NCI-H1417 treated with DMSO at 0.1 percent for 48 hours (cell line): ENCODE measurements around the gene CCT8L2.
"Not testable (repeated sequence)": the region's sequence is repeated elsewhere in the genome, so short reads cannot be mapped to it uniquely, and the experiment has no call there.

Experiments used
- DNase-seq: peaks from one replicate; lab custom pipeline; 2025; lab: John Stamatoyannopoulos, UW

The CCT8L2 gene, protein sequence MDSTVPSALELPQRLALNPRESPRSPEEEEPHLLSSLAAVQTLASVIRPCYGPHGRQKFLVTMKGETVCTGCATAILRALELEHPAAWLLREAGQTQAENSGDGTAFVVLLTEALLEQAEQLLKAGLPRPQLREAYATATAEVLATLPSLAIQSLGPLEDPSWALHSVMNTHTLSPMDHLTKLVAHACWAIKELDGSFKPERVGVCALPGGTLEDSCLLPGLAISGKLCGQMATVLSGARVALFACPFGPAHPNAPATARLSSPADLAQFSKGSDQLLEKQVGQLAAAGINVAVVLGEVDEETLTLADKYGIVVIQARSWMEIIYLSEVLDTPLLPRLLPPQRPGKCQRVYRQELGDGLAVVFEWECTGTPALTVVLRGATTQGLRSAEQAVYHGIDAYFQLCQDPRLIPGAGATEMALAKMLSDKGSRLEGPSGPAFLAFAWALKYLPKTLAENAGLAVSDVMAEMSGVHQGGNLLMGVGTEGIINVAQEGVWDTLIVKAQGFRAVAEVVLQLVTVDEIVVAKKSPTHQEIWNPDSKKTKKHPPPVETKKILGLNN

DNA sequence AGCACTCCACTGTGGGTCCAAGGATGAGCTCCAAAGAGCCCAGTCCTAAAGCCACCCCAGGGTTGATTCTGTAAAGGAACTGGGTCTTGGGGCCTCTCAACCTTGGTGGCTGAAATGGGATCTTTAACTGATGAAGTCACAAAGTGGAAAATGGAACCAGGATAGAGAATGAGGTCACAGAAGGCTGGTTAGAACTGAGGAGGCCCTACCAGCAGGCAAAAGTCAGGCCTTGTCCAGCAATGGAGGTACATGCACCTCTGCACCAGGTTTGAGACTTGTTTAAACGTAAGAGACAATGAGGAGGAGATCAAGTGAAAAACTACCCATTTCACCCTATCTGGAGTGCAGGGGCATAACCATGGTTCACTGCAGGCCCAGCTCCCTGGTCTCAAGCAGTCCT, at the start of gene CCT8L2:
TSS of gene CCT8L2 (minus strand) at position 101 of the 400 bp plus-strand sequence. CDS start 260 bp downstream, outside the sequence.
- DNase-seq = not testable (repeated sequence)

DNA sequence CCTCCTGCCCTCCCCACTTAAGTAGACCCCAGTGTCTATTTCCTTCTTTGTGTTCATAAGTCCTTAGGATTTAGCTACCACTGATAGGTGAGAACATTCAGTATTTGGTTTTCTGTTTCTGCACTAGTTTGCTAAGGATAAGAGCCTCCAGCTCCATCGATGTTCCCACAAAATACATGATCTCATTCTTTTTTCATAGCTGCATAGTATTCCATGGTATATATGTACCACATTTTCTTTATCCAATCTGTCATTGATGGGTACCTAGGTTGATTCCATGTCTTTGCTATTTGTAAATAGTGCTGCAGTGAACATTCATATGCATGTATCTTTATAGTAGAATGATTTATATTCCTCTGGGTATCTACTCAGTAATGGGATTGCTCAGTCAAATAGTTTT, 42.8 kb upstream of the CCT8L2 start:
- not testable (repeated sequence) for DNase-seq

DNA sequence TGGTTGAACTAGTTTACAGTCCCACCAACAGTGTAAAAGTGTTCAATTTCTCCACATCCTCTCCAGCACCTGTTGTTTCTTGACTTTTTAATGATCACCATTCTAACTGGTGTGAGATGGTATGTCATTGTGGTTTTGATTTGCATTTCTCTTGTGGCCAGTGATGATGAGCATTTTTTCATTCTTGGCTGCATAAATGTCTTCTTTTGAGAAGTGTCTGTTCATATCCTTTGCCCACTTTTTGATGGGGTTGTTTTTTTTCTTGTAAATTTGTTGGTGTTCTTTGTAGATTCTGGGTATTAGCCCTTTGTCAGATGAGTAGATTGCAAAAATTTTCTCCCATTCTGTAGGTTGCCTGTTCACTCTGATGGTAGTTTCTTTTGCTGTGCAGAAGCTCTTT, 41.5 kb upstream of the CCT8L2 start:
- not testable (repeated sequence) for DNase-seq

DNA sequence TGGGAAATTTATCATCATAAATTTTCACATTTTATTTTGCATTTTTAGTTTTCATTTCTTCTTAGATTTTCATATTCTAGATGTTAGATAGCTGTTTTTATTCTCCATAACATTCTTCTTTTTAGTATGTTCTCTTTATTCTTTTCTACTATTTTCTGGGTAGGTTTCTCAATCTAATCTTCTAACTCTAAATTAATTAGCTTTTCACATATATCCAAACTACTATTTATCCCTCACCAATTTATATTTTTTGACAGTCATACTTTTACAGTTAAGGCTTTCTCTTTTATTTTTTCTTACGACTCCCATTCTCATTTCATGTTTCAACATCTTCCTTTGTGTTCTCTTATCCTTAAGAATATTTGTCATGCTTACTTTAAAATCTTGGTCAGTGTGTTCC, 35.9 kb upstream of the CCT8L2 start:
- DNase-seq = not testable (repeated sequence)

DNA sequence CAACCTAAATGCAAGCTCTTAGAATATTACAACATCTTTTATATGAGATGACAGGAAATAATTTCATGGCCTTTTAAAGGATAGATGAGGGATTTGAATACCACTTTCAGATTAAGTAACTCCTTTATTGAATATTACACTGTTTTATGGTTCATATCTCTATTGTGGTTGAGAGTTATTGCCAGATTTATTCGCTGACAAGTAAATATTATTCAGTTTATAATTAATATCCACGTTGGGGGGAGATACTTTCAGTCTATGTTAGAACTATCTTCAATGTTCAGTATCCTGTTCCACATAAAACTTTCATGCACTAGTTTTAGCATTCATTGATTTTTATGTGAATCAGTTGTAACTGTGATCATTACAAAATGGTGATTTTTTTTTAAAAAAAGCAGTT, 32.4 kb upstream of the CCT8L2 start:
- DNase-seq = not testable (repeated sequence)

DNA sequence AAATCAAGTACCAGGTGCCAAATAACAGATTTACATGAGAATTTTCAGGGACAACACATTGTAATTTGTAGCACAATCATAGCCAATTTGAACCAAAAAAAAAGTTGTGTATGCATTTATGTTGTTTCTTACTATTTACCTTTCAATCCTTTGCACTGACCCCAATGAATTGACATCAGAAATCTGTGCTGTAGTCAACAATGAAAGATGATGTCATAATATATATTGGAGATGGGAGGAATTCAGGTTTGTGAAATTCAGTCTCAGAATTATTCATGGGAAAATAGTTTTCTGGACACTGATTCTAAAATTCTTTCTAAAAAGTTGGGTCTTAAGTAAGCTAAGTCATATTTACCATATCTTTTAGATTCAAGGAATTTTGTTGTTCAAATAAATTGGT, 31.0 kb upstream of the CCT8L2 start:
- not testable (repeated sequence) for DNase-seq

DNA sequence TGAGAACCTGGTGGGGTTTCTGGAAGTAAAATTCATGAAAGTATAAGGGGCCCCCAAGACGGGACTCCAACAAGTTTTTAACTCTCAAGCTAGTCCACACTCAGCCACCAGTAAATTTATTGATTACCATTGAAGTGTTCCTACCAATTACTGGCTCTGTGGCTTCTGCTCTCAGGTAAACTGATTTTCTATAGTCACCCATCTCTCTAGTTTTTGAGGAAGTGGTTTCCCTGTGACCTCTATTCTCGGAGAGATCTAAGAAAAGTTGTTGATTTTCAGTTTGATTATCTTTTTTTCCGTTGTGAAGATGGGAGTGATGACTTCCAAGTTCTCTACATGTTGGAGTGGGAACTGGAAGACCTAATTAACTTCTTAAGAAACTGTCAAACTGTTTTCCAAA, 24.9 kb upstream of the CCT8L2 start:
- DNase-seq = not testable (repeated sequence)

DNA sequence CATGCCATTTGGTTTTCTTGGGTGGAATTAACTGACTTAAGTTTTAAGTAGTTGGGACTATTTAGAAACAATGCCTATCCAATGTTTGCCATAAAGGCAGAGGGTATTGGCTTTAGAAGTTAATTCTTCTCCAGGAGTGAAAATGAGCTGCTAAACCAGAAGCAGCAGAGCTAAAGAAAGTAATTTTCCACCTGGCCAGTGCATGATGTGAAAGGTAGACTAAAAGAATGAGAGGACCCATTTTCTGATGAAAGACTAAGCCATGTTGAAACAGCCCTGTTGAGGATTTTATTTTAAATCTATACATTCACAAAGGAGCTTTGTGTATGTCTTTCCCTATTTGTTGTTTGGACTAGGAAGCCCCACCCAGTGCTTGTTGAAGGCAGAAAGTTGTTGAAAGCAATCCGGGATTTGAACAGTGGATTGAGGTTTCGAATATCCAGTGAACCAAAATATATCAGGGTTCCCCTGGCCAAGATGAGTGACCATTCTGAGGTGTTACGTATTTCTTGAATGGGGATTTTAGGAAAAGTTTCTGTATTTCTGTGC, 23.9 kb upstream of the CCT8L2 start:
- DNase-seq = not testable (repeated sequence)

DNA sequence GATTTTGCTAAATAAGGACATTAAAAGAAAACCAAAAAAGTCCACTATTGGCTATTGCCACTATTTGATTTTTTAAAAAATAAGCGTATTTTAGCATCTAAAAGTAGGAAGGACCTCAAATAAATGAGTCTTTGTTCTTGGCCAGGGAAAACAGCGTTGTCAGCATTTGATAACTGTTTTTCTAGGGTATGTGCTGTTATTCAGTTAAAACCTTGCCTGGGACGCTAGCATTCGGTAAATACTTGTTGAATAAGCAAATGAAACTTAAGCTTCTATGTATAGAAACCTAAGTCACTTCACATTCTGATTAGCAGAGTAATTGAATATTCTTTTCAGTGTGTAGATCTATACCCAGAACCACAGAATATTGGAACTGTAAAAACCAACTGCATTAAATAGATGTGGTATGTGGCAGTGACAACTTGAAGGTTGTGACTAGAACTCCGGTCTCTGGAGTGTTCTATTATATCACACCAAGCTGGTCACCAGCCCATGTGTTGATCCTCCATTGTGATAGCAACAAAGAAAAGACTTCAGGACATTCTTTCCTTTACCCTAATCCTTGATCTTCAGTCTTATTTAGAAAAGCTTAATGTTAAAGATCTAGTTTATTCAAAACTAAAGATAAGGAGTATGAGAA, 23.1 kb upstream of the CCT8L2 start:
- DNase-seq = not testable (repeated sequence)

DNA sequence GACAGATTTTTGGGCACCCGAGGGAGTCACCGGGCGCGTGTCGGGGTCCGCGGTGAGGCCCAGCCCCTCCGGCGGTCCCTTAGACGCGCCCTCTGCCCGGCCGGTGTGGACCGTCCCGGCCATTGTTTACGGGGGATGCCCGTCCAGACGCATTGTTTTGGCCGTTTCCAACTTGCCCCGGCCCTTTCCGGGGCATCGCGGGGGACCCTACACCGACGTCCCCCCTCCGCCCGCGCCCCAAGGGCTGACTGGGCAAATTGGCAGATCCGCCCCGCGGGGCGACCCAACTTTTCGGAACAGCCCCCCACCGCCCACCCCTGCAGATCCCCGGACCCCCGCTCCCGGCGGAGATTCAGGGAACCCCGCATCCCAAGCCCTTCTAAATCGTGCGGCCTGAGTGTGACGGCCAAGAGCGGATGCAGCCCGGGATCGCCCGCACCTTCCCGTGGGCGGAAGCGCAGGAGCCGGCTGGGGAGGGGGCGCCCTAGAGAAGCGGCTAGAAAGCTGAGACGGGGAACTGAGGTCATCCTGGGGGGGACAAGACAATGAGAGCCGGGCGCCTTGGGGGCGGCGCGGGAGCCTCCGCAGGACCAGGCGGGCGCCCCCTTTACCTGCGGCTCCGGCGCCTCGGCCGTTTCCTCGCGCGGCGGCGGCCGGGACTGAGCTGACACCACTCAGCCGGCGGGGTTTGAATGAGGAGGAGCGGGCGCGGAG, 17.1 kb upstream of the CCT8L2 start:
- no peak for DNase-seq

DNA sequence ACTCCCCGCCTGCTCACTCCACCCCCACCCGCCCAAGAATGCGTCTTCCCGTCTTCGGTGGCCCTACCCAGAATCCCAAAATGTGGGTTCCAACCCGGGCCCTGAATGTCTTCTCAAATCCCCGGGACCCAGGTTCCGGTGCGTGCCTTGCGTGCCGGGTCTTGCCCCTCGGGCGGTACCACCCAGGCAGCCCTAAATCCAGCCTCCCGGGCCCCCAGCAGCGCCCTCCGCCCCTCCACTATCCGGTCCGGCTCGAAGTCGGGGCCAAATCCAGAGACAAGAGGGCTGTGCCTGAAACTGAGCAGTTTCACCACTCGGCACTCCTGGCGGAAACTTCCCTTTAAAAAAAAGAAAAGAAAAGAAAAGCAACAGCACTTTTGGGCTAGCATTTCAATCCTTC, 16.3 kb upstream of the CCT8L2 start:
- DNase-seq = no peak

DNA sequence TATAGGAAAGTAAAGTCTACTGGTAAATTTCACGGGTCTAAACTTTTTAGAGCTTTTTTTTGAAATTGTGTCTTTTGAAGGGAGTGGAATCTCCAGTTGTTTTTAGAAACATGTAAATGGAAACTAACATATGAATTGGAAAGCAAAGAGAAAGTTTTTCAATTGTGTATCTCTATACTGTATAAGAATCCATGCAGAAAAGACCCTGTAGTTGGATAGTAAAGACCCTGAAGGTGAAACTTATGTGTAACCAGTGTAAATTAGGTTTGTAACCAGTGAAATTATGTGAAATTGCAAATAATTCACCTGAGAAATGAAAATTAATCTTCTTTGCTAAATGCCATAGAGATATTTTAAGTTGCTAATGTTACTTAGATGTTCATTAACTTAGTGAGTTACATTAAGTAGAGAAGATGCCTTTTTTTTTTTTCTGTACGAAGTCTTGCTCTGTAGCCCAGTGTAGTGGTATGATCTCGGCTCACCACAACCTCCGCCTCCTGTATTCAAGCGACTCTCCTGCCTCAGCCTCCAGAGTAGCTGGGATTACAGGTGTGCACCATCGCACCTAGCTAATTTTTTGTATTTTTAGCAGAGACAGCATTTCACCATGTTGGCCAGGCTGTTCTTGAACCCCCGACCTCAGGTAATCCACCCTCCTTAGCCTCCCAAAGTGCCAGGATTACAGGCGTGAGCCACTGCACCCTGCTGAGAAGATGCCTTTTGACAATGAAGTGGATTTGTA, 11.8 kb upstream of the CCT8L2 start:
- DNase-seq = not testable (repeated sequence)

DNA sequence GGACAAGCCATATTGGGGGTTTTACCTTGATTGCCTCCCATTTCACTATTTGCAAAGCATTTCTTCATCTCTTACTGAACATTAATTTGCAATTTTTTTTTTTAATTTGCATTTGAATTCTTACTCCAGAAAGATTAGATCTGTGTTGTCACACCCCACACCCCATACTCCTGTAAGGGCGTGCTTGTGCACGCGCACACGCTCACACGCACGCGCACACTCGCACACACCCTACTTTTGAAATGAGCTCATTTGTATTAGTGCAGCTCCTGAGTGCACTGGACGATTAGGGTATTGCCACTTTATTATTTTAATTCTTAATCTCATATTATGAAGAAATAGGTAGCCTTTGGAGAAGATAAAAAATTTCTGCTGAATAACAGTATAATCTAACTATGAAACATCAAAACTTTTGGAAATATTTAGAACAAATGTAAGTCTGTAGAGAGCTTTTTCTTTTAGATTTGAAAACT, 11.2 kb upstream of the CCT8L2 start:
- DNase-seq = not testable (repeated sequence)

DNA sequence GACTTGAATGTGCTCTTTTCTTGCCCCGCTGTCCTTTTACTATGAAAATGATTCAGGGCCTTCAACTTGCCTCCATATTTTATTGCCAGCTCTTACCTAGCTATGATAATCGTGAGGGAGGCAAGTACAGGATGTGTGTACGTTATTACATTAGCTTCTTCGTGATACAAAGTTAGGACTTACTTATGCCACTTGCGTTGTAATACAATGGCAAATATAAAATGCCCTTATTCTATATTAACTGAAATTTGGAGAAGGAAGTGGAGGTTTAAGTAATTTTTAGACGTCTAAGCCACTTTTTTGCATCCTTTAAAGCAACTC, 10.8 kb upstream of the CCT8L2 start:
- no peak for DNase-seq

DNA sequence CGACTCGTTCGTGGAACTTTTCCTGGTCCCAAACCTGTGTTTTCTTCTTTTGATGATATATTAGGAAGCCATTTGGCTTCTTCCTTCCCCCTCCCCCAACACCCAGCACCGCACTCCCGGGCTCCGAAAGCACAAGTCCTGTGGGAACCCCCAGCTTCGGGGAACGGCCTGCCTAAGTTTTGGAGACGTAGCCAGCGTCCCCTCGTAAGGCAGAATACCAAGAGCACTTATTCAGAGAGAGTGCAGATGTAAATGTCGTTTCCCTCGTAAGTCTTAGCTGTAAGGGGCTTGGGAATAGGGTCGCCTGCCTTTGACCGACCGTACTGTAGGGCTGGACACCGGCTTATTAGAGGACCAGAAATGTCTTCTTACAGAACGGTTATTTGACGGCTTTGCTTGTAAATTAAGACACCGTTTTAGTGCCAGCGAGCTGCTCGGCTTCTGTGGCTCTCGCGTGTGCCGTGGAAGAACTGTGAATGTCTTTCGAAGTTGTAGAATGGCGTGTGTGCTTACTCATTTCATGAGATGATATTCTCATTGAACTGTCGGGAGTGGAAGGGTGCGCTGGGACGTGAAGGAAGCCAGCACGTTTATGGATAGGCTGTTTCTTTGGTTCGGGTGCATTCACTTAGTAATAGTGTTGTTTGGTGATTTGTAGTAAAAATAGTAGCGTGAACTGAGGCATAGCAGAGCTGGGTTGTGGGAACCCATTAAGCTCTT, 10.3 kb upstream of the CCT8L2 start:
- DNase-seq = not testable (repeated sequence)

DNA sequence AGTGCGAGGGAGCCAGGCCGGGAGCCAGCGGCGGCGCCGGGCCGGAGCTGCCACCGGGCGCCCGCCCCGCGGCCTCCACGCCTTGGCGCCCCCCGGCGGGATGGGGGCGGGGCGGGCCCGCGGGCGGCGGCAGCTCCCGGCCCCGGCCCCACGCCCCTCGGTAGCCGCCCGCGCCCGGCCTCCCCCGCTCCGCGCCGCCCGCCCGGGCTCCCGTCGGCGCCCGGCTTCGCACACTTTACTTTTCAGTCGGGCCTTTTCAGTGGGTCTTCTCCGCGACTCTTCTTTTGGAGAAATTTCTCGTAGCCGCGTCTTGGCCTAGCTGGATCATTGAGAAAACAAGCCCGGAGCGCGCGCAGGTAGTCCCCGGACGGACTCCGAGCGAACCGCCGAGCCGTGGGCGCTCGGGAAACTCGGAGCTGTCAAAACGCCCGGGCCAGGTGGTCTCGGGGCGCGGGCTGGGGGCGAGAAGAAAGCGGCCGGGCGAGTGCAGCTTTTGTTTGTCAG, 9.7 kb upstream of the CCT8L2 start:
- DNase-seq = not testable (repeated sequence)

DNA sequence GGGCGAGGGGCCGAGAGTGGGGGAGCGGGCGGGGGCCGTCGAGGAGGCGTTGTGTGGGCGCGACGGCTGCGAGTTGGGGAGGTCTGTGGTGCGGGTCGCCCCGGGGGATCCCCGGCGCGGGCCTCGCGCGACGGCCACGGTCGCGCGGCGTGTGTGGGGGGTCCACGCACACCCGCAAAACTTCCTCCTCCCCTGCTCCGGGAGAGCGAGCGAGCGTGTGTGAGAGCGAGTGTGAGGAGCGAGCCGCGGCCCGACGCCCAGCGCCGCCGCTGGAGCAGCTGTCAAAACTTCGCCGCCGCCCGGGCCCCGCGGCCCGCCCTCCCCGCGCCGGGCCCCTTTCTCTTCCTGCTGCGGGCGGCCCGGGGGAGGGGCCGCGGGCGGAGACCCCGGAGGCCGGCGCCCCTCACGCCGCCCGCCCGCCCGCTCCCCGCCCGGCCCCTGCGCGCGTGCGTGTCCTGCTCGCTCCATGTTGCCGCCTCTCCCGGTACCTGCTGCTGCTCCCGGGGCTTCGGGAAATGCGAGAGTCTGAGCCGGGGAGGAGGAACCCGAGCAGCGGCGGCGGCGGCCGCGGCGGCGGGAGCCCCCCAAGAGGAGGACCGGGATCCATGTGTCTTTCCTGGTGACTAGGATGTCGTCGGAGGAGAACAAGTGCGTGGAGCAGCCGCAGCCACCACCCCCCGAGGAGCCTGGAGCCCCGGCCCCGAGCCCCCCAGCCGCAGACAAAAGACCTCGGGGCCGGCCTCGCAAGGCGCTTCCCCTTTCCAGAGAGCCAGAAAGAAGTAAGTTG, 9.0 kb upstream of the CCT8L2 start:
- DNase-seq = no peak

DNA sequence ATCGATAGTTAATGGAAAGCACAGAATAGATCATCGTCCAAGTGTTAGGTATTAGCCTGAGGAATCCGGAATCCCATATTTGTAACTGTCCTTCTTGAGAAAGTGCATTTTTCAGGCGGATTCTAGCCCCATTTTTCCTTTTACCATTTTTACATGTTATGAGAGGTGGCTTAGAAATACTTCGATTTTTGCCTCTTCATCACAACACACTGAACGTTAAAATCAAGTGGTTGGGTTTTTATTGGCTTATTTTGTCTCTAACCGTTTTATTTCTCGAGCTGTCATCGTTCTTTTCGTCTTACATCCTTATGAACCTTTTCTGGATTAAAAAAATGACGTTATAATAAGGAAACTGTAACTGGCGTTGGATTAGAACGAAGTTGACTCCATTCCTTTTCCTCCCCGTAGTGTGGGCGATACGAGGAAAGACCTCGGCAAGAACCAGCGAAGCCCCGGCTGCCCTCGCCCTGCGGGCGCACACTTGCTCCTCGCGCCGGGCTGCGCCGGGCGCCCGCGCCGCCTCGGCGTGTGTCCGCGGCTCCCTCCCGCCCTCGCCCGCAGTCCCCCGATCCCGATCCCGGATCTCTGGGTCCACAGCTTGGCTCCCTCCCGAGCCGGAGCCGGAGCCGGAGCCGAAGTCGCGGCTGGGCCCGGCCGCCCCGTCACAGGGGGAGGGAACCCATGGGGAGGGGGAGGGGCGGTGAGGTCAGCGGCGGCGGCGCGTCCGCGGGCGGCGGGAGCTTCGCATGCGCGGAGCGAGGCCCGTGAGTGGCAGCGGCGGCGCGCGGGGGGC, 8.2 kb upstream of the CCT8L2 start:
- DNase-seq = not testable (repeated sequence)

DNA sequence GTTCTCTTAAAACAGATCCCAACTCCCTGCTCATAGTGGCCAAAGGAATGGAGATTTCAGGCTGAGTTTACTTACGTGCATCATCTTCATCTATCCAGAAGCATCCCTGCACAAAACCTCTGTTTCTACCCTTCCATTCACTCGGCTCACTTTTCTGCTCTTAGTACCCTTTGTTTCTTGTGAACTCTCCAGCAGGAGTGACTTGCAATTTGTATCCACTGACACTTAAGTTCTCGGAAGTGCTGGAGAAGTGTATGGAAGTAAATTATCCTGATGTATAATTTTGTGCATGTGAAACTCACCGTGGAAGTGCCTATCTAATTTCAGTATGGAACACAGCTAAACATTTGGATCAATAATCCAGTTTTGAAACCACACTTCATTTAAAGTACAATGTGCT, 7.0 kb upstream of the CCT8L2 start:
- DNase-seq = not testable (repeated sequence)
